Stimulated activated CD8-positive, alpha-beta memory T cell treated with anti-CD3 and anti-CD28 coated beads, Interleukin-15, amount 100 ng/mL, for 1 hour (primary cell): ENCODE measurements around the gene SORCS2.

Experiments
- DNase-seq: peaks from one replicate; pipeline ENCODE4 v3.0.0-alpha.2; 2020; ENCODE audit warnings: low read depth

Gene SORCS2

DNA sequence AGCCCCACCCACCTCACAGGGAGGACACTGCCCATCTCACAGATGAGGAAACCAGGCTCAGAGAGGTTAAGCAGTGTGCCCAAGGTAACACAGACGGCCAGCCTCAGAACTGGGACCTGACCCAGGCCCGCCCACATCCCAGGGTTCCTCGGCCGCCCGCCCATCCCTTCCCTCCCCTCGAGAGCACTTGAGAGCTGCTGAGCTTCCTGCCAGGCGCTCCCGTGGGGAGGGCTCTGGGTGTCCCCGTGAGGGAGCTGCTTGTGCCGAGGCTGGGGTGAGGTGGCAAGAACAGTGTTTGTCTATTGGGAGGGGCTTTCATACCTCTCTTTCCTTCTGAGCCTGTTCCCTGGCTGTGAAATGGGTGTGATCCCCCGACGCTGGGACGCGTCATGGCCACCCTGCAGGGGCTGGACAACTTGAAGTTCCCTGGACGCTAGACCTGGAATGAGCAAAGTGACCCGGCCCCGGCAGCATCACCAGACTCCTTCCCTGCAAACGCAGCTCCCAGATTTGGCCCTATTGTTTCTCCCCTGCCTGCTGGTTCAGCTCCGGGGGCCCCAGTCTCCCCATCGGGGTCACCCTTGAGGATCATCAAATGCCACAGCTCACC lies 542.4 kb downstream of the SORCS2 start:
- no peak for DNase-seq

DNA sequence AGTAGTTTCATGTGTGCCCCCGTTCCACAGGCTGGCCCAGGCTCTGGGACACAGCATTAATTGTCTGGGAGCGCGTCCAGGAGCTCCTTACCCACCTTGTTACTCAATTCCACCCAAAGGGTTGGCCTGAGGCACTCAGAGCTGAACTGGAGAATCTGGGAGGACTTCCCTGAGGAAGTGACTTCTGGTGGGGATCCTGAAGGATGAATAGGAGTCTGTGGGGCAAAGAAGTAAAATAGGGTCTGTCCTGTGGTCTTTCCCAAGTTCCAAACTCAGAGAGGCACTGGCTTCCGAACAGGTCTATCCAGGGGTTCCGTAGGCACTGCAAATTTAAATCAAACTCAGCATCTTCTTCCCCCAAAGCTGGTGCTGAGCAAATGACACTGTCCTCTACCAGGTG lies 543.1 kb downstream of the SORCS2 start:
- no peak for DNase-seq

DNA sequence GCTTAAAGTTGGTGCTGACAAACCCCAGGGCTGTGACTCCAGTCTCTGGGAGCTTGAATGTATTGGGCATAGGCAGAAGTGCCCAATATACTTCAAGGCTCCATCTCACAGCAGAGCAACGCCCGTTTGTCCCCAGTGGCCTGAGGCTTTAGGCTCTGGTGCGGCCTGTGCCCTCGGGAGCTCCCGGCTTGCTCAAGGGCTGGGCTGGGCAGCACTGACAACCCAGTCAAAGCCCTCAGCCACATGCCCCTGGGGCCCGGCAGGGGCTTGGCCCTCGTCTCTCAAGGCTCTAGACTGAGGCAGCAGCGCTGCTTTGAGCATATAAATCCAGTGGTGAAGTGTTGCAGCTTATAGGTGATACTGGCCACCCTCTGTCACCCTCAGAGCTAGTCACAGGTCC lies 543.6 kb downstream of the SORCS2 start:
- no peak for DNase-seq

DNA sequence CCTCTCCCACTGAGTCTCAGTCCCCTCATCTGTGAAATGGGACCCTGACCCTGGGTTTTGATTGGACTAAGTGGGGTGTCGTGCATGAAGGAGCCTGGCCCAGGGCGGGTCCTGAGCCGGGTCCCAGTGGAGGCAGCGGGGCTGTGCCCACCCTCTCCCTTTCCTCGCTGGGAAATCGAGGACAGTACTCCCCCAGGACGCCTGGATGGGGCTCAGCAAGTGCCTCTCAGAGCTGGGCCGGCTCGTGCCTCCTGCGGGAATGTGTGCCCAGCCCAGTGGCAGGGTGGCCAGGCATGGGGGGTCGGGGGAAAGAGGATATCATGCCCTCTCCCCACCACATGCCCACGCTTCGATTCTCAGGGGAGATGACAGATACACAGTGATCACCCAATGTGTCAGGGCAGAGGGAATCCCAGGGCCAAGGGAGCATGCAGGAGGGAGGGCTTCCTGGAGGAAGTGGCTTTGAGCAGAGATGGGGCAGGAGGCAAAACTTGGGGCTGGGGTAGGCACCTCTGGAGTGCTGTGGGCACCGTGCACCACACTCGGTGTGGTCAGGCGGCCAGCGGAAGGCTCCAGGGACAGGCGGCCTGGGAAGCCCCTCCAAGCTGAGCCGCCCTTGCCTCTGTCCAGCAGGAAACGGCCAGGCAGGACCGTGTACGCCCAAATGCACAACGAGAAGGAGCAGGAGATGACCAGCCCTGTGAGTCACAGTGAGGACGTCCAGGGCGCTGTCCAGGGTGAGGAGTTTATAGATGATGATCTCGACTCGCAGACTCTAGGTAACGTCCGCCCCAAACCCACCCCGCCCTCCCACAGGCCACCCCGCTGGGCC lies 544.3 kb downstream of the SORCS2 start:
- DNase-seq, result no peak

DNA sequence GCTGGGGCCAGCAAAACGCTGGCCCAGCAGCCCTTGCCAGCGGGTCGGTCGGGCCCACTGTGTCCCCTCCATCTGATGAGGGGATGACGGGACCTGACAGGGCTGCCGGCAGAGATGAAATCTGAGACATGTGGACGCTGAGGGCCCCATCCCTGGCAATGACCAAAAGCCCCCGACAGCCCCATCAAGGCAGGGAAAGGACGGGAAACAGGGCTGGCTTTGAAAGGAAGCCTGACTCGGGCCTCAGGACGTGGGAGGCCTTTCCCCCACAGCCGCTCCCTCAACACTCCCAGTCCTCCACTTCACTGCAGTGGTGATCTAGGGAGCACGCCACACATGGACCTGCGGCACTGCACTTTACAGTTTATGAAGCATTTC lies 544.9 kb downstream of the SORCS2 start:
- no peak for DNase-seq

DNA sequence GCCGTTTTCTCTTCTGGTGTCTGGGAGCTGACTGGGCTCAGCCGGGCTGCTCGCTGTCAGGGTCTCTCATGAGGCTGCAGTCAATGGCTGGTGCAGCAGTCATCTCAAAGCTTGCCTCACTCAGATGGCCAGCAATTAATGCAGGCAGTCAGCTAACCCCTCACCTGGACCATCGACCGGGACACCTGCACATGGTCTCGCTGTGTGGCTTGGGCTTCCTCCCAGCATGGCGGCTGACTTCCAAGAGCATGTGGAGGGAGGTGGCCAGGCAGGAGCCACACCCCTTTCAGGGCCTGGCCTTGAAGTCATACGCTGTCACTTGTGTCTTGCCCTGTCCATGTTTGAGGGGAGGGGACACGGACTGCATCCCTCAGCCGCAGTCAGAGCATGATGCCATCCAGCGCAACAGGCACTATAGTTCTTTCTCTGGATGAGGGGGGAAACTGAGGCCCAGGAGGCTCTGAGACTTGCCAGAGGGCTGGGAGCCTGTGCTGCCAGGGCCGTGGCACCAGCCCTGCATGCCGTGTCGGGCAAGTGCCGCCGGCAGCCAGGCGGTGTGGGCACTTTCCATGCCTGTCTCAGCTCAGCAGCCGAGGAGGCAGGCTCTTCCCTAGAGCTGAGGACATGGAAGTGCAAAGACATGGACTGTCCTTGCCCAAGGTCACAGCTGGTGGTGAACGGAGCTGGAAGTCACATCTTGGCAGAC lies 545.6 kb downstream of the SORCS2 start:
- DNase-seq, result no peak

DNA sequence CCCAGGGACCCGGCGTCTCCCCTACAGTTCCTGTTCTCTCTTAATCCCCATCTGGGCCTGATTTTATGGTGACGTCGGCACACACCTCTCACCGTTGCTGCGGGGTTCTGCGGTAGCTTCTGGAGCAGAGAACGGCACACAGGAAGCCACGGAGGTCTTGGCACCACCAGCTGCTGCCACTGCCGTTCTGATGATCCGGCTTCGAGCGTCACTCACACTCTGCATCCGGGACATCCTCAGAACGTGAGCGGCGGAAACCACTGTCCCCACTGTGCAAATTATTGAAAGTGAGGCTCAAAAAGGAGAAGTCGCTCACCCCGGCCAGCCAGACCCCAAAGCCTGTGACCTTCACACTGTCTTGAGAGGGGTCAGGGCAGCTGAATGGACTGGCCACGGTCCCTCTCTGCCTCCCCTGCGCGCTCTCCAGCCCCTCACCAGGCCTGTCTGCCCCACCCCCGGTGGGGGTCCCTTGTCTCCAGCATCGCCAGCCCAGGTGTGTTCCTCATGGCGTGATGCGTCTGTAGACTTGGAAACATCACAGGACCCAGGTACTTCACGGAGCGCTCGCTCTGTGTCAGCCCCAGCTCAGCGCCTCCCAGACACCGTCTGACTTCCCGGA lies 546.2 kb downstream of the SORCS2 start:
- no peak for DNase-seq

DNA sequence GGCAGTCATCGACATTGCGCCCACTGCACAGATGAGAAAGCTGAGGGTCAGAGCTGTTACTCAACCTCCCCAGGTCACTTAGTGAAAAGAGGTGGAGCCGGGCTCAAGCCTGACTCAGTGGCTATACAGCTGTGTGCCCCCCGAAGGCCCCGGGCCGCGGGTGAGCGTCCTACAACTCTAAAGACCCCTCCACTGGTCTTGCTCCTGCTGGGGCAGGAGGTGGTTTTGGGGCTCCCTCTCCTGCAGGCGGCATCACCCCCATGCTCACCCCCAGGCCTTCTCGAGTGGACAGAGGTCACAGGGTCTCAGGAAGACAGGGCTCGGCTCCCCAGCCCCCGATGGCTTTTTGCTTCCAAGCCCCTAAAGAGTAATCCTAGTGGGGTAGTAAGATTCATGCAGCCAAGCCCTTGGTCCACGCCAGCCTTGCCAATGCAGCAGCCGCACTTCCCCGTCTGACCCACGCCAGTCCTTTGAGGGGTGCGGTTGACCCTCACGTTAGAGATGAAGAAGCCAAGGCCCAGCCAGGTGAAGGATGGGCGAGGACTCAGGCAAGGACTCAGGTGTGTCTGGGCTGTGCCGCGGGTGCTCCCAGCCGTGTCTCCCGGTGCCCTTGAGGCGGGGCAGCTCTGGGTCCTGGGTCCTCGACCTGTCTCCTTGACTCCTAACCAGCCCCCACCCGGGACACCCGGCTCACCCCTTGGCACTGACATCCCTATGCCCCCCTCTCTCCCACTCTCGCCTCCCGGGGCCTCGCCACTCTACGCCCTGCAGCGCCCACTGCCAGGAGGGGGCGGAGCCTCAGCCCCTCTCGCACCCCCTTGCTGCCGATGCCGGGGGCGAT lies 547.0 kb downstream of the SORCS2 start:
- no peak for DNase-seq

DNA sequence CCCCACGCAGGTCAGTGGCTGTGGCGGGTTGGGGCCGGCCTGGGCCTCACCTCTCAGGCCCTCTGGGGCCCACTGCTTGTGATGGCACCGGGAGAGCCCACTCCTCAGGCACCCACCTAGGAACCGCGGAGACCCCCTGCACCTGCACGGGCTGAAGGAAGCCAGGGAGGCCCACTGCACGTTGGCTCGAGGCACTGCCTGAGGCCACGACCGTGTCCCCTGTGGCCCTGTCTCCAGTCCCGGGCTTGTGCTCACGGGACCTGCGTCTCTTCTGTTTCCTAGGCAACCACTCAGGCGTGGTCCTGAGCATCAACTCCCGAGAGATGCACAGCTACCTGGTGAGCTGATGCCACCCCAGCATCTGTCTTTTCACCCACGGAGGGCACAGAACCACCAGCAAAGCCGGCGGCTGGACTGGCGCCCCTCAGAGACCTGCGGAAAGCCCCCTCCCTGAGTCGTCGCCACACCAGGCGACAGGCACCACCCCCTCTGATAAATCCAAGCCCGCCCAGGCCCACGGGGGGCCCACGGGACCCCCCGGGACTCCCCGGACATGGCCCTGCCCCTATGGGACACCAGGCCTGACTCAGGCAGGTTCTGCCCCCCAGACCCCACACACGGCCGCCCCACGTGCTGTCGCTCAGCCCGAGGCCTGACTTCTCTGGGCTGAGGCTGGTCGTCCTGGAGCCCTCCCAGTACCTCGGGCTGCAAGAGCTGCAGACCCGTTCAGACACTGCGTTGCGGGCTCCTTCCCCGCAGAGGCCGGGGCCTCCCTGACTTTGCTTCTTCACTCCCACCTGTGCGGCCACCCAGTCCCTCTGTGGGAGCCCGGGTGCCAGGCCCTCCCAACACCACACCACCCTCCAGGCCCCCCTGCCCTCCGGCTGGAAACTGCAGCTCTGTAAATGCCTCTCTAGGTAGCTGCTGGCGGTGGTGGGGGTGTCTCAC lies 547.9 kb downstream of the SORCS2 start:
- DNase-seq, result no peak

DNA sequence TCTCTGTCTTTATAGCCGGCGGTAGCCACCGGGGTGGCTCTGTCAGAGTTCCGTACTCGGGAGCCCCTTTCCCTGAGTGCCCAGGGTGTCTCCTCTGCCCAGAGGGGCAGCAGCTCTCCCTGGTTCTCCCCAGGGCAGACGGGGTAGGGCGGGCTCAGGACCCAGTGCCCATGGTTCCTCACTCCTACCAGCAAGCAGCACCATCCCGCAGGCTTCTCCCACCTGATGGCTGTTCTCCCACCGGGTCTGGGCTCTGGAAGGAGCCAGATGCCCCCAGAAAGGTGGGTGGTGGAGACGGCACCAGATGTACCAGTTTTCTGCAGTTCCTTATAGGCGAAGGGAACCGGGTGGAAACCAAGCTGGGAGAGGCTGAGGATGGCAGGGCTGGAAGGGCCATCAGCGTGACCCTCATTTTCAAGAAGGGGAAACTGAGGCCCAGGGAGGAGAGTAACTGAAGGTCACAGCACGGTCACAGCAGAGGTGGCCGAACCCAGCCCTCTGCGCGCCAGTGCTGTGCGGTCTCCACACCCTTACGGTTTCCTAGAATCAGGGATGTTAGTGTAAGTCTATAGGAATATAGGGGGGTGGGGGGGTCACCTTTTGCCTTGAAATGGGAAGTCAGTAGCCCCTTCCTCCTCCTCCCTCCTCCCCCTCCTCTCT lies 548.7 kb downstream of the SORCS2 start:
- no peak for DNase-seq

DNA sequence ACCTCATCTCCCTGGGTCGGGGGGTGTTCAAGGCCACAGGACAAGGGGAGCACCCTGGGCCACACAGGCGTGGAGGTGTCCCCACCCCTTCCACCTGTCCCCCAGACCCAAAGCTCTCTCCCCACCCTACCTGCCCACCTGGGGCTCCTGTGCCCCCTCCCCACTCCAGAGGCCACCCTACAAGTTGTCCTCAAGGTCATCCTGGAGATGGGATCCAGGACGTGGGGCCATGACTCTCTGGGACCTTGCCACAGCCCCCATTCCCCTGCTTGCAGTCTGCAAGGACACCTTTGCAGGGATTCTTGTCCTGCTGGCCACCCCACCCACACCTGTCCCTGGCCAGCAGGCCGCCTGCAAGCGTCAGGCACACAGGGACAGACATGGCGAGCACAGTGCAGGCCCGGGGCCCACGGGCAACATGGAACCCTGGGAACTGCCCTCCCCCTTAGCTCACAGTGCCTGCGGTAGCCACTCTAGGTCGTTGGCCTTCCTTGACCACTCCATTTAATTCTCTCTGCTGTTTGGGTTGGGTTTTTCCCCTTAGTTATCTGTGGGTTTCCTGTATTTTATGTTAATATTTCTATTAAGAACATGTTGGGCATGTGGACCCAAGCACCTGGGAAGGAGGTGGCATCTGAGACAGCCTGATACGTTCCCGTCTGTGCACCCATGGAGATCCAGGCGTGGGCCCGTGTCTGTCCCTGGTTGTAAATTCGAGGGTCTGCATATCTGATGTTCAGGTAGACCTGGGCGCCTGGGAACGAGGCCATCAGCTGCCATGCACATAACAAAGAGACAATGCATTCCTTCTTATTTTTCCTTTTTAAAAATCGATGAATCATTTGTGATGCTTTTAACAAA lies 549.8 kb downstream of the SORCS2 start:
- no peak for DNase-seq

DNA sequence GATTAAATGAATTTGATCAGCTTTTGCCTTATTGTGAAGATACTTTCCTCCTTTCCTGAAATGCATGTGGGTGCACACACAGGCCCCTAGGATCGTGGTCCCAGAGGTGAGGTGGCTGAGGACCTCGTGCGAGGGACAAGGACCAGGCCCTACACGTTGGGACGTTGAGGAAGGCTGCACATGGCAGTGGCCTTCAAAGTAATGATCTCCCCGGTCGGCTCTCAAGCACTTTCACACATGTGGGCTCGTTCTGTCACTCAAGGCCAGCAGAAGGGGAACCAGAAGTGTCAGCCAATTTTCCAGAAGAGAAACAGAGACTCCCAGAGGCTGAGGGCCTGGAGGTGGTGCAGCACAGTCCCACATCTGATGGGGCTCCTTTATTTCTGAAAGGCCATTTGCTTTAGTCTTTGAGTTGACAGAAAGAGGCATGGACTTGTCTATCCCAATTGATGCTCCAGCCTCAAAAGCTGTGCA lies 550.5 kb downstream of the SORCS2 start:
- DNase-seq, result no peak

DNA sequence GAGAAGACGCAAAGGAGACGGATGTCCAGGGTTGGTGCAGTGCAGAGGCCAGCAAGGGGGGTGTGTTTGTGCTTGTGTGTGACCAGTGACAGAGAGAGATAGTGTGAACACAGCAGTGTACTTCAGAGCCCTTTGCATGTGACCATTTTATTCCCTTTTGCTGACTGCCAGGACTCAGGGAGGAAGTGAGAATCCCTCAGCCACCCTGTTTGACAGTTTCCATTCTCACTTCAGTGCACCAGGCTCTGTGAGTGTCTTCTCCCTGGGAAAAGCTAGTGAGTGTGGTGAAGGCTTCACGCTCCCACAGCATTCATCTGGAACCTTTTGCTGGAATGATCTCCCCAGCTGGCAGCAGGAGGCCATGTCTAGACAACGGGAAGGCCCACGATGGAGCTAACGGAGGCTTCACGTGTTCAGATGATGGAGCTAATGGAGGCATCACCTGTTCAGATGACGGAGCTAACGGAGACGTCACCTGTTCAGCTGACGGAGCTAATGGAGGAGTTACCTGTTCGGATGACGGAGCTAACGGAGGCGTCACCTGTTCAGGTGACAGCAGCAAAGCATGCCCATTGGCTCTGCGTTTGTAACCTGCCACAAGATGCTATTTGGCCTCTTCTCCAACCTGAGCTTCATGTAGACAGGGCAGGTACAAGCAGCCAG lies 551.9 kb downstream of the SORCS2 start:
- no peak for DNase-seq

DNA sequence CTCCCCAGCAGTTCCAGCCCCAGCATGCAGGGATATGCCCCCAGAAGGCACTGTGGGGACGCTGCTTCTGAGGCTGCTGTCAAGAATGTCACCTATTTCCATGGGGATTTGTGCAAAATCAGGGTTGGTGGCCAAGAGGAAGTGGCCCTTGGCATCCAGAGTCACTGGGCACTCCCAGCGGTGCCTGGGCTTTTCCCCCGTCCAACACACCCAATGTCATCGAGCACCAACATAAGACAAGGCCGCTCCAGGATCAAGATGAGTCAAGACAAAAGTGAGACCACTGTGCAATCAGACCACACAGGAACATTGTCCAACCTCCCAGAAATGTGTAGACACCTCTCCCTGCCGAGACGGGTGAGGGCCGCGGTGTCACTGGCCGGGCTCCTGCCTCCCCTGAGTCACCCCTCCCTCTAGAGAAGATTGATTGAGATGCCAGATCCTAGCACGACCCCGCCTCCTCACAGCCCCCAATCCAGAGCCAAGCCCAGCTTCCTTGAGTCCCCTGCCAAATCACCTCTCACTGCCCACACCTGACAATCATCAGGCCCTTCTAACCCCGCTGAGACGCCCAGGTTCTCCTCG lies 553.1 kb downstream of the SORCS2 start:
- no peak for DNase-seq

DNA sequence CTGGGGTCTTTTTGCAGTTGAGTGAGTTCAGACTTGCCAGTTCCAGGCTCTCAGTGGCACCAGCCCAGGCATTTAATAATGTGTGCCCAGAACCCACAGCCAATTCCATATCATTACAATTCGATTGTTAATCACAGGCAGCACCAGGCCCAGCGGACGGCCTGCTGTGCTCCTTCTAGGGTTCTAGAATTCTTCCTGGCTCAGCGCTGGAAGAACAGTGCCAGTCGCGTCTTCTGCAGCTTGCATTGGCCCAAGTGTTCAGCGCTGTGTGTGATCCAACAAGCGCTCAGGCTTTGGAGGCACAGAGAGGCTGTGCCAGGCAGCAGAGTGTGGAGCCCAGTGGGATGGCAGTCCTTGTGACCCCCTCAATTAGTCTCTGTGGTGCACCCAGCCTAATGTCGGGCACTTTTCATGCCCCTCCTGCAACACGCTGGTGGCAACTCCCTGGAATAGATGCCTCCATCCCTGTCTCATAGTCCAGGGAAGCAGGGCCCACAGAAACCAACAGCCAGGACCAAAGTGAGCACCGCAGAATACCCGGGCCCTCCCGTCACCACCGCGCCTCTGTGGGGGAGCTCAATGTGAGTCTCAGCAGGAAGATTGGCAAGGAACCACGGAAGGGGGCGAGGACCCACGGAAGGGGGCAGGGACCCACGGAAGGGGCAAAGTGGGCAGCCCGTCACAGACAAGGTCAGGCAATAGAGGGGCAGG lies 554.2 kb downstream of the SORCS2 start:
- no peak for DNase-seq

DNA sequence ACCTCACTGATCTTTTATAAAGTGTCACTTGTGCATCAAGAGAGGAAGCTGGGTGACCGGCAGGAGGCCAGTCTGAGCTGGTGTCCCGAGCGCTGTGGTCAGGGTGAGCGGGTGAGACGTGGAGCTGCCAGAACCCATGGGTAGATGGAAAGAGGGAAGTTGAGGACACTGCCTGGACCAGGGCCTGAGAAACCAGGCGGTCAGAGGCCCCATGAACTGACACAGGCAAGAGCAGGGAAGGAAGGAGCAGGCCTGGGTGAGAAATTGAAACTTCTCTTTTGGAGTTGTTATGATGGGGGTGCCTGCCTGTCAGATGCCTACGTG lies 554.7 kb downstream of the SORCS2 start:
- no peak for DNase-seq

DNA sequence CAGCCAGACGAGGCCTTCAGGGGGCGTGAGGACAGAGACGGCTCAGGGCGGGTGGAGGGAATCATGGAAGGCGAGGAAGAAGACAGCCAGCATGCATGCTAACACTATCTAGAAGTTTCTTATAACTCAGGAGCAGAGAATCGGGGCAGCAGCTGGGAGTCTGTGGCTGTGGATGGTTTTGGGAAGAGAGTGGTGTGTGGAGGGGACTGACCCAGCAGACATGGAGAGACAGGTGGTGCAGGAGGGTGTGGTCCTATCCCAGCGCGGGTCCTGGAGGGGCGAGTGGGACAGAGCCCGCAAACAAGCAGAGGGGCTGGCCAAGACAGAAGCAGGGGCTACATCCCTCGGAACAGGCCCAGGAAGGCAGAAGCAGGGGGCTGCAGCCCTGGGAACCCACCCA lies 555.2 kb downstream of the SORCS2 start:
- no peak for DNase-seq

DNA sequence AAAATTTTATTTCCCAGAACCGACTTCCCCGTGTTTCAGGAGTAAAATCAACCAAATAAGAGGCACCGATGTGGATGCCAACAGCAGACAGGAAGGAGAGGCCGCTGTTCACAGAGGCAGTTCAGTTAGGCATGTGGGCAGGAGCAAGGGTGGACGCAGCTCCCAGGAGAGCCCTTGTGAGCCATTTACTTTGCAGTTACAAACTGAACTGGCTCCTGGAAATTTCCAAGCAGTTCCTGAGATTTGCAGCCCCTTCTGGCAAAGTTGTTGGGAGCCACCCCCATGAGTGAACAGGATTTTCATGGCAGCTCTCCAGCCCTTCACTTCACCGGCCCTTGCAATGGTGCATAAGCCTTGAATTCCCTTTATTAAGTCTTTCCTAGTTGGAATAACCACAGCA lies 558.2 kb downstream of the SORCS2 start:
- no peak for DNase-seq
